CD4-positive, CD25-positive, alpha-beta regulatory T cell (primary cell): ENCODE results near the gene PRKCE. TPM values are rescaled to one million over a fixed set of nuclear protein-coding genes. Genes with fewer than 3 reads are reported as not detected.

Experiments
- ATAC-seq, 2 donors: fragments of 150-1000 bp; cut with Tn5 transposase; one replicate each; pipeline ENCODE4 v1.10.0; 2021; ENCODE audit warnings: low read depth in 2 of 2, moderate number of reproducible peaks in 2 of 2, moderate library complexity in 1 of 2
- DNase-seq, 3 donors: peaks; one replicate each; pipeline versions ENCODE4 v3.0.0 to v3.0.0-alpha.2; 2012 to 2022; ENCODE audit warnings: mixed read lengths in 1 of 3
- H3K27ac ChIP-seq: one replicate; pipeline ENCODE4 v1.7.0; 2013; ENCODE audit warnings: mild to moderate bottlenecking, low read length; ENCODE audit not compliant: insufficient read depth, poor library complexity, severe bottlenecking
- H3K27me3 ChIP-seq: one replicate; pipeline ENCODE4 v1.7.0; 2013; ENCODE audit warnings: low read length; ENCODE audit not compliant: control insufficient read depth, insufficient read depth
- H3K36me3 ChIP-seq: one replicate; pipeline ENCODE4 v1.7.0; 2013; ENCODE audit warnings: mild to moderate bottlenecking, low read length, moderate library complexity; ENCODE audit not compliant: control insufficient read depth, insufficient read depth
- H3K4me1 ChIP-seq: 2 replicates; pipeline ENCODE4 v1.7.0; 2013; ENCODE audit warnings: mild to moderate bottlenecking, low read length; ENCODE audit not compliant: insufficient read depth, control insufficient read depth, poor library complexity, severe bottlenecking
- H3K4me3 ChIP-seq: one replicate; pipeline ENCODE4 v1.7.0; 2013; ENCODE audit warnings: low read depth, mild to moderate bottlenecking, low read length, moderate library complexity
- H3K9me3 ChIP-seq, 2 experiments: 1 replicate in 1 of 2; 2 replicates in 1 of 2; pipeline ENCODE4 v1.7.0; 2013; ENCODE audit warnings: low read length in 2 of 2, mild to moderate bottlenecking in 1 of 2, moderate library complexity in 1 of 2; ENCODE audit not compliant: control insufficient read depth in 2 of 2
- H3K27ac Mint-ChIP-seq, 3 donors: one replicate each; pipeline ENCODE4 v1.8.0; 2020 to 2022; ENCODE audit warnings: mild to moderate bottlenecking in 3 of 3, mixed read lengths in 3 of 3, moderate library complexity in 2 of 3
- H3K27me3 Mint-ChIP-seq: one replicate; pipeline ENCODE4 v1.8.0; 2022; ENCODE audit warnings: mild to moderate bottlenecking, mixed read lengths
- H3K36me3 Mint-ChIP-seq: one replicate; pipeline ENCODE4 v1.8.0; 2020; ENCODE audit warnings: mixed read lengths
- H3K4me1 Mint-ChIP-seq, 4 donors: one replicate each; pipeline ENCODE4 v1.8.0; 2020 to 2022; ENCODE audit warnings: mixed read lengths in 4 of 4, mild to moderate bottlenecking in 1 of 4
- H3K4me3 Mint-ChIP-seq, 4 donors: one replicate each; pipeline ENCODE4 v1.8.0; 2020 to 2022; ENCODE audit warnings: mild to moderate bottlenecking in 4 of 4, mixed read lengths in 4 of 4, moderate library complexity in 3 of 4
- H3K9me3 Mint-ChIP-seq, 7 donors: one replicate each; pipeline ENCODE4 v1.8.0; 2020 to 2022; ENCODE audit warnings: mixed read lengths in 7 of 7, mild to moderate bottlenecking in 3 of 7, moderate library complexity in 2 of 7
- polyA plus RNA-seq, 4 donors: library from polyadenylated mRNA; unstranded; fragments of 300-500 nt; fragmentation: Illumina TruSeq; gene quantifications; one replicate each; pipeline ENCODE4 v1.2.3, GENCODE V29; 2021
- total RNA-seq: library from RNA; stranded (reverse); gene quantifications from one replicate; pipeline ENCODE4 v1.2.3, GENCODE V29; 2022

PRKCE gene
- total and polyA plus RNA-seq, 5 donors from 2014 or later = 0.78 to 16.5 (median 1.3) TPM

GRCh38 chr2:46194856-46195255 is 543.4 kb downstream of the PRKCE start:
- peaks cover 0 to 20% (median 3%) of the 10 kb centered on the region in 4 donors for H3K4me1 Mint-ChIP-seq
- no peaks in the 10 kb centered on the region for H3K36me3 ChIP-seq
- DNase-seq (no peak), ATAC-seq (no peak)
- H3K4me3 ChIP-seq = no peak overlapping the region
- no peaks in the 10 kb centered on the region for H3K36me3 Mint-ChIP-seq
- H3K9me3 ChIP-seq = no peaks in the 10 kb centered on the region
- no peaks in the 10 kb centered on the region for H3K9me3 Mint-ChIP-seq
- no peaks in the 10 kb centered on the region for H3K27me3 Mint-ChIP-seq
- no peak overlapping the region for H3K4me3 Mint-ChIP-seq
- H3K4me1 ChIP-seq = no peaks in the 10 kb centered on the region
- H3K27ac Mint-ChIP-seq = no peak overlapping the region
- no peaks in the 10 kb centered on the region for H3K27me3 ChIP-seq
- no peak overlapping the region for H3K27ac ChIP-seq

GRCh38 chr2:46195819-46196218 is 544.3 kb downstream of the PRKCE start:
- Mint-ChIP-seq H3K27ac (no peak overlapping the region), H3K9me3 (no peaks in the 10 kb centered on the region), H3K4me1 (peaks cover 0 to 30% (median 11%) of the 10 kb centered on the region in 4 donors), H3K27me3 (no peaks in the 10 kb centered on the region), H3K36me3 (no peaks in the 10 kb centered on the region), H3K4me3 (no peak overlapping the region)
- H3K4me1 ChIP-seq = peaks cover 8% of the 10 kb centered on the region
- H3K36me3 ChIP-seq = no peaks in the 10 kb centered on the region
- no peak overlapping the region for H3K4me3 ChIP-seq
- H3K9me3 ChIP-seq = no peaks in the 10 kb centered on the region
- no peak for ATAC-seq
- H3K27ac ChIP-seq = no peak overlapping the region
- H3K27me3 ChIP-seq = no peaks in the 10 kb centered on the region
- DNase-seq = no peak

GRCh38 chr2:46196871-46197462 is 545.5 kb downstream of the PRKCE start:
- no peaks in the 10 kb centered on the region for H3K9me3 ChIP-seq
- H3K27me3 ChIP-seq = no peaks in the 10 kb centered on the region
- Mint-ChIP-seq H3K27ac (peak overlapping the region in 1 of 3 donors; percentile 53), H3K36me3 (no peaks in the 10 kb centered on the region), H3K27me3 (no peaks in the 10 kb centered on the region), H3K4me1 (peaks cover 0 to 41% (median 19%) of the 10 kb centered on the region in 4 donors), H3K9me3 (no peaks in the 10 kb centered on the region), H3K4me3 (peak overlapping the region in 1 of 4 donors; percentile 61)
- no peak for DNase-seq
- no peak for ATAC-seq
- no peaks in the 10 kb centered on the region for H3K36me3 ChIP-seq
- no peak overlapping the region for H3K4me3 ChIP-seq
- H3K27ac ChIP-seq = no peak overlapping the region
- peaks cover 12% of the 10 kb centered on the region for H3K4me1 ChIP-seq

GRCh38 chr2:46197672-46198071 is 546.2 kb downstream of the PRKCE start:
- Histone ChIP-seq H3K4me3 (no peak overlapping the region), H3K27me3 (no peaks in the 10 kb centered on the region), H3K27ac (no peak overlapping the region), H3K36me3 (no peaks in the 10 kb centered on the region), H3K9me3 (no peaks in the 10 kb centered on the region), H3K4me1 (peaks cover 12% of the 10 kb centered on the region)
- ATAC-seq (no peak), DNase-seq (no peak)
- no peaks in the 10 kb centered on the region for H3K27me3 Mint-ChIP-seq
- H3K4me1 Mint-ChIP-seq = peaks cover 0 to 44% (median 19%) of the 10 kb centered on the region in 4 donors
- H3K4me3 Mint-ChIP-seq = no peak overlapping the region
- H3K27ac Mint-ChIP-seq = peak overlapping the region in 2 of 3 donors; percentile 53 to 65
- H3K36me3 Mint-ChIP-seq = no peaks in the 10 kb centered on the region
- no peaks in the 10 kb centered on the region for H3K9me3 Mint-ChIP-seq

- H3K4me3 ChIP-seq = no peak overlapping the region
- peaks cover 12% of the 10 kb centered on the region for H3K4me1 ChIP-seq
- no peak overlapping the region for H3K4me3 Mint-ChIP-seq
- DNase-seq = no peak
- H3K27me3 ChIP-seq = no peaks in the 10 kb centered on the region
- no peaks in the 10 kb centered on the region for H3K36me3 Mint-ChIP-seq
- H3K27me3 Mint-ChIP-seq = no peaks in the 10 kb centered on the region
- H3K27ac Mint-ChIP-seq = peak overlapping the region in 1 of 3 donors; percentile 65
- H3K4me1 Mint-ChIP-seq = peaks cover 0 to 48% (median 20%) of the 10 kb centered on the region in 4 donors
- no peaks in the 10 kb centered on the region for H3K9me3 Mint-ChIP-seq
- H3K9me3 ChIP-seq = no peaks in the 10 kb centered on the region
- no peak overlapping the region for H3K27ac ChIP-seq
- no peaks in the 10 kb centered on the region for H3K36me3 ChIP-seq
- ATAC-seq = no peak
These were observed 546.8 kb downstream of the PRKCE start for GRCh38 chr2:46198164-46198883.

GRCh38 chr2:46198966-46199365 is 547.5 kb downstream of the PRKCE start:
- no peaks in the 10 kb centered on the region for H3K27me3 ChIP-seq
- Mint-ChIP-seq H3K9me3 (no peaks in the 10 kb centered on the region), H3K4me1 (peaks cover 3 to 48% (median 20%) of the 10 kb centered on the region in 4 donors), H3K36me3 (no peaks in the 10 kb centered on the region), H3K27me3 (no peaks in the 10 kb centered on the region), H3K4me3 (no peak overlapping the region), H3K27ac (peak overlapping the region in 2 of 3 donors; percentile 31 to 90)
- H3K36me3 ChIP-seq = no peaks in the 10 kb centered on the region
- H3K4me3 ChIP-seq = no peak overlapping the region
- no peaks in the 10 kb centered on the region for H3K9me3 ChIP-seq
- ATAC-seq = no peak
- no peak overlapping the region for H3K27ac ChIP-seq
- no peak for DNase-seq
- peaks cover 12% of the 10 kb centered on the region for H3K4me1 ChIP-seq

- no peaks in the 10 kb centered on the region for H3K36me3 Mint-ChIP-seq
- no peak overlapping the region for H3K27ac ChIP-seq
- peak overlapping the region; percentile 70 to 90 (median 72) for H3K27ac Mint-ChIP-seq
- no peaks in the 10 kb centered on the region for H3K9me3 Mint-ChIP-seq
- DNase-seq (peak in 1 of 3 donors; percentile 48), ATAC-seq (no peak)
- no peaks in the 10 kb centered on the region for H3K27me3 ChIP-seq
- no peaks in the 10 kb centered on the region for H3K36me3 ChIP-seq
- peaks cover 12% of the 10 kb centered on the region for H3K4me1 ChIP-seq
- H3K4me3 ChIP-seq = no peak overlapping the region
- H3K27me3 Mint-ChIP-seq = no peaks in the 10 kb centered on the region
- peak overlapping the region in 1 of 4 donors; percentile 19 for H3K4me3 Mint-ChIP-seq
- H3K4me1 Mint-ChIP-seq = peaks cover 4 to 48% (median 20%) of the 10 kb centered on the region in 4 donors
- no peaks in the 10 kb centered on the region for H3K9me3 ChIP-seq
These were observed 548.7 kb downstream of the PRKCE start for GRCh38 chr2:46200100-46200690.
